HG03159 (cell line): ENCODE measurements around the gene PRX.
"Not testable (repeated sequence)": the region's sequence is repeated elsewhere in the genome, so short reads cannot be mapped to it uniquely, and the experiment has no call there.

Experiments
- ATAC-seq: cut with Tn5 transposase; IDR thresholded peaks from one replicate; pipeline ENCODE4 v1.9.1; 2021; ENCODE audit warnings: mild to moderate bottlenecking, moderate library complexity; ENCODE audit not compliant: unreplicated experiment

PRX gene

DNA sequence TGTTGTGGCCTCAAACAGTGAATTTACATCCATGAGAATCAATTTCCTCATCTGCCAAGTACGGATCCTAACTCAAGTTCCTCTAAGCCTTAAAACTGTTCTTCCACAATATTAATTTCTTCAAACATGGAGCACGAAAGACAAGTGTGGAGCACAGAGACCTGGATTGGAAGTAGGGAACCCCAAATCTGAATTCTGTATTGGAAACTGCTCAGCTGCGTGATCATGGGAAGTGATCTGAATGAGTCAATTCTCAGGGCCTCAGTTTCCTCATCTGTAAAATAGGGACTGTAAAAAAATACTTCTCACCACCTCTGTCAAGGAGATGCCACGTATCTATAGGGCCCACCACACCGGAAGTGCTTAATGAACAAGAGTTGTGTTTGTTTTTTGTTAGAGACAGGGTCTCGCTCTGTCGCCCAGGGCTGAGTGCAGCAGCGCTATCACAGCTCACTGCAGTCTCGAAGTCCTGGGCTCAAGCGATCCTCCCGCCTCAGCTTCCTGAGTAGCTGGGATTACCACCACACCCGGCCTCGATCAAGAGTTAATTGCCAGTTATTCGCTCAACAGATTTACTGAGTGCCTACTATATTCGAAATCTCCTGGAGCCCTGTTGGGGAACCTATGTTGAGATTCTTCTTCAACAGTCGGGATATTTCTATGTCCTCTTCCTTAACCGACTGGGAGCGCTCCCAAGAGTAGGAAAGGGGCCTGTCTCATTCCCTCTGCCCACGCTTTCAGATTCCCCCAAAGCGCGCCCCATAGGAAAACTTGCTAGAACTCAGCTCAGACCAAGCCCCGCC, 29.4 kb upstream of the PRX start:
- no peak for ATAC-seq

DNA sequence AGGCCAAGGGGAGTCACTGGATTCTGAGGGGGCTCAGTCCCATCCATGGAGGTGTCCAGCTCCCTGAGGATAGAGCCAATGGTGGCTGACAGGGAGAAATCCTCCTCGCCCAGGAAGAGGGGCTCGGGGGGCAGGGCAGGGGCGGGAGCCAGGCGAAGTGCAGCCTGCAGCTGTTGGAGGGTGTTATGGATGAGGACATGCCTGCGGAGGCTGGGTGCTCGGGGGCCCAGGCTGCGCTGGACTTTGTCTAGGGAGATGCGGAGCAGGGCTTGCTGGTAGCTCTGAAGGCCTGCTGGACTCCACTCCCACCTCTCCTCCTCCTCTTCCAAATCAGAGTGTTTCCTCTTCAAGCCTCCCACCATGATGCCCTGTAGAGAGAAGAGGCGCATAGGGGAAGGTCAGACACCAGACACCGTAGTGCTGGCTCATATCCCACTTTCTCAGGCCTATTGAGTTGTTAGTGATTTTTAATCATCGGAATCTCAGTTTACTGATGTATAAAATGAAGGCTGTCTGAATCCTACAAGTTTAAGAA, 28.6 kb upstream of the PRX start:
- no peak for ATAC-seq

DNA sequence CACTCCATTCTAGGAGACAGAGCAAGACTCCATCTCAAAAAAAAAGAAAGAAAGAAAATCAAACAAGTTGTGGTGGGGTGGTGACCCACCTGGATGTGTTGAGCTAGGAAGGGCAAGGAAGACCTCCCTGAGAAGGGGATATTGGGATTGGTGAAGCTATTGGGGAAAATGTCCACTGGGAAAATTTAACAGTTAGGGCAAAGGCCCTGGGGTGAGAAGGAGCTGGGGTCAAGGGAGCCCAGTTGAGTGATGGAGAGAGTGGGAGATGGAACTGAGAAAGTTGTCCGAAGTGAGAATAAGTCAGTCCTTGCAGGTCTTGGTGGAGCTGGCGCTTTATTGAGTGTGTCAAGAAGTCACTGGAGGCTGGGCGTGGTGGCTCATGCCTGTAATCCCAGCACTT, 25.1 kb upstream of the PRX start:
- ATAC-seq = no peak

DNA sequence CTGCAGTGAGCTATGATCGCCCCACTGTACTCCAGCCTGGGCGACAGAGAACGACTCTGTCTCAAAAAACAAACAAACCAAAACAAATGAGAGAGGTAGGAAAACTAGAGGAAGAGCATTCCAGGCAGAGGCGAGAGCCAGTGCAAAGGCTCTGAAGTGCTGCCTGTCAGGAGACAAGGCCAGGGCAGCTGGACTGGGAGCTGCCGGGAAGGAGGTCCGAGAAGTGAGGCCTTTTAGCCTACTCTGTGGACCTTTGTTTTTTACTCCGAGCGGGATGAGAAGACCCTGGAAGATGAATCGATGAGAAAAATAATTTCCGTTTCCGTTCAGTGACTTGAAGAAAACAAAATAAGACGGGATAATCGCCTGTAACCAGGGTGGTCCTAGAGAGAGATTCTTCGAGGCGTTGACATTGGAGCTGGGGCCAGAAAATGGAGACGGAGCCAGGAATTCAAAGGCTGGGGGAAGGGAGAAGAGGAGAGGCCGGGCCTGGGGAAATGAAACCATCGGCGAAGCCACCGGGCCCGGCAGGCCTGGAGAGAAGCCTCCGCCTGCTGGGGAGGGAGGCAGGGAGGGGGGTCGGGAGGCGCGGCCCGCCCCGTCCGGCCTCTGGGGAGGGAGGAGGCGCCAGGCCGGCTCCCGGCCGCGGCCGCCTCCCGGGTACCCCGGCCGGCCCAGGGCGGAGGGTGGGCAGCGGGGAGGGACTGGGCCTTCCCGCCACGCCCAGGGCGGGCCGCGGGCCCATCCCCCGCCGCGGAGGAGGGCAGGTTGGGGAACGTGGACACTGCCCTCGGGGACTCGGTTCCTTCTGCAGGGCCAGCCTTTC, 20.4 kb upstream of the PRX start:
- ATAC-seq = peak; percentile 63

DNA sequence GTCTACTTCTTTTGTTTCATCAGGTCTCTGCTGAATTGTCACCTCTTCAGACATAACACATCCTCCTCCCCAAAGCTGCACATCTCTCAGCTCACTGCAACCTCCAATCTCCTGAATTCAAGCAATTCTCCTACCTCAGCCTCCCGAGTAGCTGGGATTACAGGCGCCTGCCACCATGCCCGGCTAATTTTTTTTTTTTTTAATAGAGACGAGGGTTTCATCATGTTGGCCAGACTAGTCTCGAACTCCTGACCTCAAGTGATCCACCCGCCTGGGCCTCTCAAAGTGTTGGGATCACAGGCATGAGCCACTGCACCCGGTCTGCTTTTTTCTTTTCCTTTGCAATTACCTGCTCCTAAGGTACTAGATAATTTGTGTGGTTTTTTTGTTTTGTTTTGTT, 19.6 kb upstream of the PRX start:
- ATAC-seq = not testable (repeated sequence)

DNA sequence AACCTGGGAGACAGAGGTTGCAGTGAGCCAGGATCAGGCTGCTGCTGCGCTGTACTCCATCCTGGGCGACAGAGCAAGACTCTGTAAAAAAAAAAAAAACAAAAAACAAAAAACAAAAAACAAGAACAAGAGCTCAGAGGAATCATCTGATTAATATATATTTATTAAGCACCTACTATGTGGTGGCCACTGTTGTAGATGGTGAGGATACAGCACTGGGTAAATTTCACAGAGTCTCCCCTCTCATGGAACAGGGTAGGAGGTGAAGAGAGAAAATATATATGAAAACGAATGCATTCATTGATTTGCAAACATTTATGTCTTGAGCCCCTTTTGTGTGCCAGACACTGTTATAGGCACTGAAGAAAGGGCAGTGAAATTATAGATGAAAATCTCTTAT, 18.5 kb upstream of the PRX start:
- ATAC-seq = no peak

DNA sequence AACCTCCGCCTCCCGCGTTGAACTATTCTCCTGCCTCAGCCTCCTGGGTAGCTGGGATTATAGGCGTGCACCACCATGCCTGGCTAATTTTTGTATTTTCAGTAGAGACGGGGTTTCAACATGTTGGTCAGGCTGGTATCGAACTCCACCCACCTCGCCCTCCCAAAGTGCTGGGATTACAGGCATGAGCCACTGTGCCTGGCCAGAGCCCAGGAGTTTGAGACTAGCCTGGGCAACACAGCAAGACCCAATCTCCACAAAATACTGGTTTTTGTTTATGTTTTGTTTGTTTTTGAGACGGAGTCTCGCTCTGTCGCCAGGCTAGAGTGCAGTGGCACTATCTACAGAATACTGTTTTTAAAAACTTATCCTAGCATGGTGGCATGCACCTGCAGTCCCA, 17.1 kb upstream of the PRX start:
- not testable (repeated sequence) for ATAC-seq

DNA sequence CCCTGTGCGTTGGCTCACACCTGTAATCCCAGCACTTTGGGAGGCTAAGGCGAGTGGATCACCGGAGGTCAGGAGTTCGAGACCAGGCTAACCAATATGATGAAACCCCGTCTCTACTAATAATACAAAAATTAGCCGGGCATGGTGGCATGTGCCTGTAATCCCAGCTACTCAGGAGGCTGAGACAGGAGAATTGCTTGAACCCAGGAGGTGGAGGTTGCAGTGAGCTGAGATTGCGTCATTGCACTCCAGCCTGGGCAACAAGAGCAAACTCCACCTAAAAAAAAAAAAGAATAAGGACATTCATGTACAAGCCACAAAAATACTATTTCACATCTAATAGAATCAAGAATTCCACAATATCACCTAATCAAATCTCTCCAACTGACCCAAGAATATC, 15.0 kb upstream of the PRX start:
- ATAC-seq = not testable (repeated sequence)

DNA sequence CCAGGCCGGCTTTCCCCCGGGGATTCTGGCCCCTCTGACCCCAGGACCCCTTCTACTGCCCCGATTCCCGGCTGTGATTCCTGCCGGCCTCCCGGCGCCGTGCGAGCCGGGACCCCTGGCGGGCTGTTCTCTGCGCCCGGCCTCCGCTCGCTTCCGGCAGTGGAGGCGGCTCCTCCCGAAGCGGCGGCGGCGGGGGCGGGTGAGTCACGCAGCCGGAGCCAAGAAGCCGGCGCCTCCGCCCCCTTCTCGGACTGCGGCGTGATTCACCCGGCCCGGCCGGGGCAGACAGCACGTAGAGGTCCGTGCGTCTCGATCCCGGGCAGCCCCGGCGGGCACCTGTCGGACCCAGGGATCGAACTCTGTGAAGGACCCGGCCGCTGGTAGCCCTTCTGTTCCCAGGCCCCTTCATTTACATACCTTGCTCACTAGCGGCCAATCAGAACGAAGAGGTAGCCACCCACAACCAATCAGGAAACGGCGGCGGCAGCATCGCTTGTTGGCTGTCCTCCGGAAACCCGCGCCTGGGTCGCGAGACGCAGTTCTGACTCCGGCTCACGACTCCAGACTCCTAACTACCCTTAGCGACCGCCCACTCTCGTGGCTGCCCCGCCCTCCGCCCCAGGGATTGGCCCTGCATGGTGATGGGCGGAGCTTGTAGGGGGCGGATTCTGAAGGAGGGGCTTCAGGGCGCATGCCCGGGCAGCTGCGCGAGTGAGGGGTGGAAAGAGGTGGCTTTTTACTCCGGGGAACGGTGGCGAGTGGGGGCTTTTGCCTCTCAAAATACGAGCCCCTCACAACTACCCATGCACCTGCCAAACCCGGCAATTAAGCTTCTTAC, 12.5 kb upstream of the PRX start, which contains the start of gene SERTAD1:
Gene SERTAD1, minus strand, starts transcription at position 543 of the 838 bp plus-strand sequence. CDS start 2,446 bp downstream, outside the sequence.
- peak; percentile 84 for ATAC-seq

DNA sequence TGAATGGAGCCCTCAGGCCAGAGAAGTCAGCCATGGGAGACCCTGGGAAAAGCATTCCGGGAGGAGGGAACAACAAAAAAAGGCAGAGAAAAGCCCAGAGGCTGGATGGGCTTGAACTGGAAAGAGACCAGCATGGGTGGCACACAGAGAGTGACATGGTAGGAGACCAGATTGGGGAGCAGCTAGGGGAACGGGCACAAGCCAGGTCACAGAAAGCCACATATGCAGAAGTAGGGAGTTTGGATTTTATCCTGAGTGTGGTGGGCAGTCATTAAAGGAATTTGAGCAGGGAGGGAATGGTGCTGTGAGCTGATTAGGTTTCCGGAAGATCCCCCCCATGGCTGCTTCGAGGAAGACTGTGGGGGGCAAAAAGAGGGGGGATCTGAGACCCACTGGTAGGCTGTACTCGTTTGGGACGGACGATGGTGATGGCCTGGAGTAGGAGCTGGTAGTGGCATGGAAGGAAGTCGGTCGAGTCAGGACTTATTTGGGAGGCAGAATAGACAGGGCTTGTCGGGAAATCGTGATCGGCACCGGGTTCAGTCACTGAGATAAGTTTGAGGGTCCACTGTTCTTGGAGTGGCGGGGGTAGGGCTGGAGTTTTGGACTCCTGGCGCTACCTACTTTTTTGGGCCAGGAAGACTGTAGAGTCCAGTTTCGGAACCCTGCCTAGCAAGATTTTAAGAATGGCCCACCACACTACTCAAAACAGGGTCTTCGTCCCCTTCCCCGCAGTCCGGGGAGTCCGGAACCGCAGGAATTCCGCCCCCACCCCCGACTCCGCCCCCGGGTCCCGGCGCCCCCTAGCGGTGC, 11.7 kb upstream of the PRX start:
- ATAC-seq = no peak

DNA sequence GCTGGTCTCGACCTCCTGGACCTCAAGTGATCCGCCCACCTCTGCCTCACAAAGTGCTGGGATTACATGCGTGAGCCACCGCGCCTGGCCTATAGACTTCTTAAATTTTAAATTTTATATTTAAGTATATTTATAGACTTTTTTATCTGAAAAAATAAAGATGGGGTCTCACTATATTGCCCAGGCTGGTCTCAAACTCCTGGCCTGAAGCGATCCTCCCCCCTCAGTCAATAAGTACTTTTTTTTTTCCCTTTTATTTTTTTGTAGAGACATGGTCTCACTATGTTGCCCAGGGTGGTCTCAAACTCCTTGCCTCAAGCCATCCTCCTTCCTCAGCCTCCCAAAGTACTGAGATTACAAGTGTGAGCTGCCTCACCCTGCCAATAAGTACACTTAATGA, 10.8 kb upstream of the PRX start:
- no peak for ATAC-seq

DNA sequence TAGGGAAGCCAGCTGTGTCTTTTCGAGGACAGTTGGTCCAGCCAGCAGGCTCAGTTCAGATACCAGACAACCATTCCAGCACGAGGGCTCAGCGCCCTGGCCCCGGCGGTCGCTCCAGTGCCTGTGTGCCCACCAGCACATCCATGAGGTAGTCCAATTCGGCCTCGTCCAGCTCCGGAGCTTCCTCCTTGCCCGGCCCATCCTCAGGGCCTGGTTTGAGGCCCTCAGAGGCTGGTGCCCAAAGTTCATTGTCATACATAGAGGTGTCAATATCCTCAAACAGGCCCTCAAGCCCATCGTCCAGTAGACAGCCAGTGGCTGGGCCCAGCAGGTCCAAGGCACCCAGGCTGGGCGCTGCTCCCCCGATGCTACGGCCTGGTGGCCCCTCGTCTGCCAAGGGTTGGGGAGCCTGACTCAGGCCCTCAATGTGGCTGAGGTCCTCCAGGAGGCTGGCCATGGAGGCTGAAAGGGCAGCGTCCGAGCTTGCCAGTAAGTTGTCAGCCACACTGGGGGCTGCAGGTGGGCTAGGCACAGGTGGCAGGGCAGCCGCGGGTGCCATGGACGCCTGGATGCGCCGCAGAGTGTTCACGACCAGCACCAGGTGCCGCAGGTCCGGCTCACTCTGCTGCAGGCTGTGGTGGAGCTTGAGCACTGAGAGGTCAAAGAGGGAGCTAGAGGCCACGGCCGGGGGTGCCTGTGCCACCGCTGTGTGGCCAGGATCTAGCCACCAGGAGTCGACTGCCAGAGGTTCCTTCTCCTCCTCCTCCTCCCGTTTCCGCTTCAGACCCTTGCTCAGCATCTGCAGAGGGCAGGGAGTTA, 9.8 kb upstream of the PRX start:
- no peak for ATAC-seq

DNA sequence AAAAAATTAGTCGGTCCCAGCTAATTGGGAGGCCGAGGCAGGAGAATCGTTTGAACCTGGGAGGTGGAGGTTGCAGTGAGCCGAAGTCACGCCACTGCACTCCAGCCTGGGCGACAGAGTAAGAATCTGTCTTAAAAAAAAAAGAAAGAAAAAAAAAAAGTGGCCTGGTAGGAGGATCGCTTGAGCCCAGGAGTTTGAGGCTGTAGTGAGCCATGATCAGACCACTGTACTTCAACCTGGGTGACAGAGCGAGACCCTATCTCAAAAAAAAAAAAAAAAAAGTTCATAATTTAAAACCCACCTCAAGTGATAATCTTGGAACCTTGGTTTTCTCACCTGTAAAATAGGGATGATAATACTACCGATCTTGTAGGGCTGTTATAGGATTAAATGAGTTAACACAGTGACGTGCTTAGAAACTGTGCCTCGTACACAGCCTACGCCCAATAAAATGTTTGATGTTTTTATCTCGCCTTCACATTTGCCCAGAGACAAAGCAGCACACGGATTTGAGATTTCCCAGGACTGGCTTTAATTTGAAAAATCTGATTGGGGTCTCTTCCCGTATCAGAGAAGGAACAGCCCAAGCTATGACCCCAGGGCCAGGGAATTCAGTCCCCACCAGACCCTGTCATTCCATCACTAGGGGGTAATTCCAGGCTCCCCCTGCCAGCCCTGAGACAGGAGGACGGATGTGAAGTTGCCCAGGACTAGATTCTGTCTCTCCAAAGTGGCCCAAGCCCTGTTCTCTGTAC, 9.0 kb upstream of the PRX start:
- no peak for ATAC-seq

DNA sequence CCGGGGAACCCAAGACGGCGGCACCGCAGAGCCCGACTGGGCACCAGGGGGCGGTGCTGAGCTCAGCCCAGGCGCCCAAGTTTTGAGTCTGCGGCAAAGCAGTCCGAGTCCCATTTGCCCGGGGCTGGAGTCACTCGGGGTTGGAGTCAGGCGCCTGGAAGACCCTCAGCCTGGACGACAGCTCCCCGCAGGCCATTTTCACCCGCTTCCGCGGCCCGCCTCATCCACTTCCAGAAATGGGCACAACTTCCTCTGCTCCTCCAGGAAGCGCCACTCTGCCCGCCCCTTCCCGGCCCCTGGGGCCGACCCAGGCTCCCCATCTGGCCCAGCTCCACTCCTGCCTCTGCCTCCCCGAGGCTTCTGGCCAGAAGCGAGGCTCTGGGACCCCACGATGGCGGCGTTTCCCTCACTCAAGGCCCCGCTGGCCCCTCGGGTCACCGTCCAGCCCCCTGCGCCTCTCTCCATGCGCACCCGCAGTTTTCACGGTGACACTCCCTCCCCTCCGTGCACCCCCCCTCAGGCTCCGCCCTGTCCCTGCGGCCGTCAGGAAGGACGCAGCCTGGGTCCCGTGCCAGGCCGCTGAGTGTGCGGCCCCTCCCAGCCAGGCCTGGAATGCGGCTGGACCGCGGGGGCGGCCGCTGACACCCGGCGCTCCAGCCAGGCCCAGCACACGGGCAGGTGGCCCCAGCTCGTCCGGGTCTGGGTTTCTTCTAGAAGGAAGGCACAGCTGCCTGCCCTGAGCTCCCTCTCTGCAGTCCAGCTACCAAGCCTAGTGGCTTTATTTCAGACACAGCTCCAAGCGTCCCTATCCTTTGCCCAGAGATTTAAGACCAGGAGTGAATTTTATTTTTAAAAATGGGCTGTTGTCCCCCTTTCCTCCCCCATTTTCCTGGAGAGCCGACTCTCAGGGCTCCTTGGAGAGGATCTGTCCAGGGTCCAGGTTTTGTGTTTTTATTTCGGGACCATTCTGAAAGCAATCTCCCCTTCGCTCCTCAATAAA, 7.9 kb upstream of the PRX start:
- no peak for ATAC-seq

DNA sequence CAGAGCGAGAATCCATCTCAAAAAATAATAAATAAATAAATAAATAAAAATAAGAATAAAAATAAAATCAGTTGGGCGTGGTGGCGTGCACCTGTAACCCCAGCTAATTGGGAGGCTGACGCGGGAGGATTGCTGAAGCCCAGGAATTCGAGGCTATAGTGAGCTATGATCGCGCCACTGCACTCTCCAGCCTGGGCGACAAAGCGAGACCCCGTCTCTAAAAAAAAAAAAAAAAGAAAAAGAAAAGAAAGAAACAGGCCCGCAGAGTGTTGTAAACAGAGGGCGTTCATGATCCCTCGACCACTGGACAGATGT, 7.2 kb upstream of the PRX start:
- no peak for ATAC-seq

DNA sequence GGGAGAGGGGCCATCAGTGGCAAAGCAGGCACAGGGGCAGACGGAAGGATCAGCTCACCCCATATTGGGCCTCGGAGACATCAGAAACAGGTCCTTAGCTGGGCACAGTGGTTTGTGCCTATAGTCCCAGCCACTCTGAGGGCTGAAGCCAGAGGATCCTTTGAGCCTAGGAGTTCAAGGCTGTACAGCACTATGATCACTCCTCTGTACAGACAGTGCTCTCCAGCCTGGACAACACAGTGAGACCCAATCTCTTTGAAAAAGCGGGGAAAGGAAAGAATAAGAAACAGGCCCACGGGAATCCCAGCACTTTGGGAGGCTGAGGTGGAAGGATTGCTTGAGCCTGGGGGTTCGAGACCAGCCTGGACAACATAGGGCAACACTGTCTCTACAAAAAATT, 6.6 kb upstream of the PRX start:
- no peak for ATAC-seq

DNA sequence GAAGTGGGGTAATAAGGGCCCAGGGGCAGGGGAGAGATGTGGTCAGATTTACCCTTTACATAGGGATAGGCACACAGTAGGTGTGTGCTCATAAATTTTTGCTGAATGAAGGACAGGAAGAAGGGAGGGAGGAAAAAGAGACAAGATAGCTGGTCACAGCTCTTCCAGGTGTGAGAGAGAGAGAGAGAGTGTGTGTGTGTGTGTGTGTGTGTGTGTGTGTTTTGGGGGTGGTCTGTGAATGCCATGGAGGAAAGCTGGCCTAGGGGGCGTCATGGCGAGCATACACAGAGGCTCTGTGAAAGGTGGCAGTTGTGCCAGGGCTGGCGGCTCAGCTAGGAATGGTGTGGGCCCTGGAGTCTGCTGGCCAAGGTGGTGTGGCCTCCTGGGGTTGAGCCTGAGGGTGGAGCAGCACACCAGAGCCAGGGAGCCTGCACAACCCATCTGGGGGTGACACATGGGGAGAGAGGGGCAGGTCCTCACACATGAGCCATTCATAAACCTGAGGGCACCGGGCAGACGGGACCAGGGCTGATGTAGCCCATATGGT, 6.0 kb upstream of the PRX start:
- no peak for ATAC-seq
